Testis (tissue), 3 donors: Measurements from ENCODE around the gene PSMD6. TPM values are rescaled to one million over a fixed set of nuclear protein-coding genes. Genes with fewer than 3 reads are reported as not detected.

Experiments used
- DNase-seq: peaks from one replicate; pipeline ENCODE4 v3.0.0-alpha.2; 2019
- H3K27ac ChIP-seq, 2 donors: fragments of 200-600 bp; sonication (generic); one replicate each; pipeline ENCODE4 v1.5.1; 2019
- H3K27me3 ChIP-seq: fragments of 200-600 bp; sonication (generic); one replicate; pipeline ENCODE4 v1.5.1; 2019
- H3K36me3 ChIP-seq: fragments of 200-600 bp; sonication (generic); one replicate; pipeline ENCODE4 v1.5.1; 2017; ENCODE audit warnings: low read depth; ENCODE audit errors: missing control alignments
- H3K4me1 ChIP-seq: fragments of 200-600 bp; sonication (generic); one replicate; pipeline ENCODE4 v1.5.1; 2019
- H3K4me3 ChIP-seq, 2 donors: fragments of 200-600 bp; sonication (generic); one replicate each; pipeline ENCODE4 v1.5.1; 2017 to 2019
- H3K9me3 ChIP-seq: fragments of 200-600 bp; sonication (generic); one replicate; pipeline ENCODE4 v1.5.1; 2017
- POLR2A ChIP-seq: fragments of 450-650 bp; IDR thresholded peaks from one replicate; pipeline ENCODE4 v1.6.1; 2017; ENCODE audit warnings: antibody characterized with exemption, mild to moderate bottlenecking, moderate library complexity
- WGBS, 2 donors: methylation state at CpG; one replicate each; pipeline ENCODE4 v1.1.5; 2018; 5-methylcytosine and 5-hydroxymethylcytosine counted together
- intact Hi-C: fragments of 100-400 bp; cut with DNase I; formaldehyde crosslinking; loops from one replicate; pipeline ENCODE4 v1.15.1; 2023; ENCODE audit warnings: low total_unique reads
- polyA plus RNA-seq: library from polyadenylated mRNA; stranded (reverse); fragments of 350-450 nt; fragmentation: Illumina TruSeq; extraction: RNeasy Lipid Tissue Mini Kit (QIAGEN cat#74804); gene quantifications from one replicate; pipeline ENCODE4 v1.2.3, GENCODE V29; 2014; ENCODE audit warnings: low read depth, low replicate concordance; ENCODE audit not compliant: insufficient read depth
- total RNA-seq, 2 donors: library from RNA; depleted of rRNA; stranded (reverse); fragments of >200 nt; gene quantifications; one replicate each; pipeline ENCODE4 v1.2.3, GENCODE V29; 2016
- TF ChIP-seq, protein P1 (sequence below), 3 experiments: fragments of 450-650 bp in 2 of 3; fragments of 200-600 bp in 1 of 3; sonication (generic) in 1 of 3; IDR thresholded peaks; one replicate each; pipeline ENCODE4 v1.5.1; 2016 to 2019; ENCODE audit warnings: antibody characterized with exemption in 3 of 3, mild to moderate bottlenecking in 2 of 3, moderate library complexity in 1 of 3

Gene PSMD6
- total and polyA plus RNA-seq, 3 donors from 2014 or later = 105 to 249 (median 128) TPM

- Histone ChIP-seq H3K27me3 (no peaks in the 10 kb centered on the region), H3K9me3 (no peaks in the 10 kb centered on the region), H3K4me3 (no peak overlapping the region), H3K4me1 (no peaks in the 10 kb centered on the region), H3K36me3 (no peaks in the 10 kb centered on the region), H3K27ac (no peak overlapping the region)
- WGBS, 2 donors = 83 to 95% methylated on average over 2 of the region's 2 CpGs
- TF ChIP-seq POLR2A = no peak
- TF ChIP-seq, protein P1, sequence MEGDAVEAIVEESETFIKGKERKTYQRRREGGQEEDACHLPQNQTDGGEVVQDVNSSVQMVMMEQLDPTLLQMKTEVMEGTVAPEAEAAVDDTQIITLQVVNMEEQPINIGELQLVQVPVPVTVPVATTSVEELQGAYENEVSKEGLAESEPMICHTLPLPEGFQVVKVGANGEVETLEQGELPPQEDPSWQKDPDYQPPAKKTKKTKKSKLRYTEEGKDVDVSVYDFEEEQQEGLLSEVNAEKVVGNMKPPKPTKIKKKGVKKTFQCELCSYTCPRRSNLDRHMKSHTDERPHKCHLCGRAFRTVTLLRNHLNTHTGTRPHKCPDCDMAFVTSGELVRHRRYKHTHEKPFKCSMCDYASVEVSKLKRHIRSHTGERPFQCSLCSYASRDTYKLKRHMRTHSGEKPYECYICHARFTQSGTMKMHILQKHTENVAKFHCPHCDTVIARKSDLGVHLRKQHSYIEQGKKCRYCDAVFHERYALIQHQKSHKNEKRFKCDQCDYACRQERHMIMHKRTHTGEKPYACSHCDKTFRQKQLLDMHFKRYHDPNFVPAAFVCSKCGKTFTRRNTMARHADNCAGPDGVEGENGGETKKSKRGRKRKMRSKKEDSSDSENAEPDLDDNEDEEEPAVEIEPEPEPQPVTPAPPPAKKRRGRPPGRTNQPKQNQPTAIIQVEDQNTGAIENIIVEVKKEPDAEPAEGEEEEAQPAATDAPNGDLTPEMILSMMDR (IDR thresholded peaks at IDR 0.05) = no peak
- intact Hi-C loops = no loop called here
- DNase-seq = no peak
Observed at GRCh38 chr3:64064804-64065203, 41.5 kb upstream of the PSMD6 start.

- no peak overlapping the region for H3K4me3 ChIP-seq
- no peaks in the 10 kb centered on the region for H3K9me3 ChIP-seq
- TF ChIP-seq, protein P1 (IDR thresholded peaks at IDR 0.05) = no peak
- no peak for TF ChIP-seq POLR2A
- WGBS, 2 donors = 61 to 81% methylated on average over 2 of the region's 2 CpGs
- DNase-seq = no peak
- no peak overlapping the region for H3K27ac ChIP-seq
- intact Hi-C loops = no loop called here
- H3K36me3 ChIP-seq = no peaks in the 10 kb centered on the region
- H3K27me3 ChIP-seq = no peaks in the 10 kb centered on the region
- H3K4me1 ChIP-seq = no peaks in the 10 kb centered on the region
Observed at GRCh38 chr3:64063983-64064438, 40.7 kb upstream of the PSMD6 start.

- Histone ChIP-seq H3K27ac (no peak overlapping the region), H3K9me3 (no peaks in the 10 kb centered on the region), H3K27me3 (no peaks in the 10 kb centered on the region), H3K36me3 (no peaks in the 10 kb centered on the region), H3K4me1 (no peaks in the 10 kb centered on the region), H3K4me3 (no peak overlapping the region)
- WGBS, 2 donors = 51 to 62% methylated on average over 5 of the region's 5 CpGs
- intact Hi-C loops = no loop called here
- no peak for TF ChIP-seq POLR2A
- TF ChIP-seq, protein P1 (IDR thresholded peaks at IDR 0.05) = no peak
- no peak for DNase-seq
Observed at GRCh38 chr3:64063207-64063982, 40.1 kb upstream of the PSMD6 start.

DNA sequence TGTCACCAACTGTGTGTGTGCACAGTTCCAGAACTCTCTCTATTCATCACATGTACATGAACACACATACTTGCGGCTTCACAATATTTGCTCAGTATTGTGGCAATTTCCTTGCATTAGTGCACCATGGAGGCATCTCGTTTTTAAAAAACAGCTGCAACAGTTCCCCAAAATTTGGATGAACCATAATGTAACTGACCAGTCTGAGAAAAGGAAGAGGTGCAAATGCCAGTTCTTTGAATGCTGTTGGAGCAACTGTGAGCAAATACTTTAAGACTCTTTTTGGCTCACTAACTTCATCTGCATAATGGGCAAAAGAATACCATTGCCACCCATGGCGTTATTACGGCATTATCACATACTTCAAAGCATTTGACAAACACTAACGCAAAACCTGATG is 38.3 kb upstream of the PSMD6 start:
- Histone ChIP-seq H3K27me3 (no peaks in the 10 kb centered on the region), H3K4me3 (no peak overlapping the region), H3K9me3 (no peaks in the 10 kb centered on the region), H3K27ac (no peak overlapping the region), H3K36me3 (no peaks in the 10 kb centered on the region), H3K4me1 (no peaks in the 10 kb centered on the region)
- intact Hi-C loops = no loop called here
- no peak for DNase-seq
- TF ChIP-seq POLR2A = no peak
- TF ChIP-seq, protein P1 (IDR thresholded peaks at IDR 0.05) = no peak
- WGBS, 2 donors = 94 to 95% methylated on average over 5 of the region's 5 CpGs
